Measurements from ENCODE around the gene GRB7.

GRB7 gene

DNA sequence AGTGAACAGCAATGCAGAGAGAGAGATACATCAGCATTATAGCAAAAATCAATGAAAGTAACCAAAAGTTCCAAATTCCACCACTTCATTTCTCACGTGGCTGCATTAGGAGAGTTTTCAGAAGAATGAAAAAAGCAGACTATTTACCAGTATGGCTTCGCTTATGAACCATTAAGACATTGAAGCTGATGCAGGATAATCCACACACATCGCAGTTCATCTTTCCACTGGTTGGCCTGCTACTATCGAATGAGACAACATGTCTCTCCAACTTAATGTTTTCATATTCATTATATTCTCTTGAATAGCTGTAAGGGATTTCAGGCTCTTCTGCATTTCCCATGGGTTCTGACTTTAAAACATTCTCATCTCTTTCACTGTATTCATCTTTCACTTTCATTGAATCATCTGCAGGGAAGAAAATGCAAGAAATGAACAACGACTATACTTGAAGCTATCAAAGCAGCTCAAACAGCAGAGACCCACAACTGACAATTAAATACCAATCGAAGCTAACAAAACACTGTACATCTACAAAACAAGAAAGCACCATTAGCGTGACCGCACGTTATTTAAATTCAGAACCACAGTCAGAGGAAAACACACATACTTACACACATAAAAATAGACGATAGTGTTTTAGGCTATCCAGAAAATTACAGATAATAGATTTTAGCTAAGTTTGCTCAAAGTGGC lies 54.9 kb downstream of the GRB7 start:
- TF ChIP-seq, protein P1, sequence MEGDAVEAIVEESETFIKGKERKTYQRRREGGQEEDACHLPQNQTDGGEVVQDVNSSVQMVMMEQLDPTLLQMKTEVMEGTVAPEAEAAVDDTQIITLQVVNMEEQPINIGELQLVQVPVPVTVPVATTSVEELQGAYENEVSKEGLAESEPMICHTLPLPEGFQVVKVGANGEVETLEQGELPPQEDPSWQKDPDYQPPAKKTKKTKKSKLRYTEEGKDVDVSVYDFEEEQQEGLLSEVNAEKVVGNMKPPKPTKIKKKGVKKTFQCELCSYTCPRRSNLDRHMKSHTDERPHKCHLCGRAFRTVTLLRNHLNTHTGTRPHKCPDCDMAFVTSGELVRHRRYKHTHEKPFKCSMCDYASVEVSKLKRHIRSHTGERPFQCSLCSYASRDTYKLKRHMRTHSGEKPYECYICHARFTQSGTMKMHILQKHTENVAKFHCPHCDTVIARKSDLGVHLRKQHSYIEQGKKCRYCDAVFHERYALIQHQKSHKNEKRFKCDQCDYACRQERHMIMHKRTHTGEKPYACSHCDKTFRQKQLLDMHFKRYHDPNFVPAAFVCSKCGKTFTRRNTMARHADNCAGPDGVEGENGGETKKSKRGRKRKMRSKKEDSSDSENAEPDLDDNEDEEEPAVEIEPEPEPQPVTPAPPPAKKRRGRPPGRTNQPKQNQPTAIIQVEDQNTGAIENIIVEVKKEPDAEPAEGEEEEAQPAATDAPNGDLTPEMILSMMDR (IDR thresholded peaks at IDR 0.05; ENCODE audit: low read depth, low read length): no peak
- no peak for DNase-seq (ENCODE audit: extremely low read depth, low read depth)

DNA sequence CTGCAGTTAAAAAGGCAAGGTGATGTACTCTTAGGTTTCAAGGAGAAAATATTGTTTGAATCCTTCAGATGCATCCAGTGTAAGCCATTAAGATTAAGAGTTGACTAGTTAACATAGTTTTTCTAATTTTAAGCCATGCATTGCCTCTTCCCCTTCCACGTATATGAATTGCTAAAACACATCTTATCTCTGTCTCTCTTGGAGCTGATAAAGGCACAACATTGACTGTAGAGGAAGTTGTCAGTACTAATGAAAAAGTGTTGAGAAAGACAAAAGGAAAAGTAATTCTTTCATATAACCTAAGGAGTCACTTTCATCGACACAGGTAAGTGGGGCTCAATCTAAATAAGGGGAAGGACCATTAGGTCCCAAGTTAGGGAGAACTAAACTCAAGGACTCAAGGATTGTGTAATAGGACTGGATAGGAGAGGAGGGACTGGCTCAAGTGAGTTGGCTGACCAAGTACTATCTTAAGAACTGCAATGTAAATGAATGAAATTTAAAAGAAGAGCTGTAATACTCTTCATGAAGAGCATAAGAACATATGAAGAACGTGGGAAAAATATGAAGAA lies 55.6 kb downstream of the GRB7 start:
- DNase-seq (ENCODE audit: extremely low read depth, low read depth): no peak
- TF ChIP-seq, protein P1 (IDR thresholded peaks at IDR 0.05; ENCODE audit: low read depth, low read length): no peak

DNA sequence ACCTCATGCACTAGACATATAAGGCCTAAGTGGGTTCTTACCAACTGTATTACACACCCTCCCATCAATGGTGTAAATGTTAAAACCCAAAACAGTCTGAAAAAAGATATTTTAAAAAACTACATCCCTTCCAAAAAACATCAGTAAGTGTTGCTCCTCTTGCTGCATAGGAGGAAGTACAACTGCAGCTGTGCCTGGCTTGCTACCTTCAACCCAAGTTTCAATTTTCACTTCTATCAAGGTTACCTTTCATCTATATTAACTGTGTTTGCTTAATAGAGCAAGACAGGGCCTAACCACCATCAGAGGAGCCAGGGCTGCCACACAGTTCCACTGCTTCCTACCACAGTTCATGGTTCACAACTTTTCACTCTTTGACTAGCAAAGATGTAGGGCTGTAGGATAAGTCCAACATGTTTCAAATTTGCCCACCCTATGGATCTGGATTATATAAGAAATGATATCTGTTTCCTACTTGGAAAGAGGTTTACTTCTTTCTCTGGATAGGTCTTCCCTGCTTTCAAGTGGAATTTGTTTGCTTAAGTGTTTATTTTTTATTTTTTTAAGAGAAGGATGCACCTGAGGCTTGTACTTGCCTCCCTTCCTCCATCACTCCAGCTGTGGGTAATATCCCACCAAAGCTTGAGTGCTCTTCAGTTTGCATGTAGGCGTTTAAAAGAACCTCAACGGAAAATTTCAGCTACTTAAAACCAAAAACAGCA lies 56.7 kb downstream of the GRB7 start:
- TF ChIP-seq, protein P1 (IDR thresholded peaks at IDR 0.05; ENCODE audit: low read depth, low read length): no peak
- DNase-seq (ENCODE audit: extremely low read depth, low read depth): no peak

Data from AG09319 (cell line).